Omental fat pad (tissue), 4 donors: Measurements from ENCODE around the gene TFPI2. TPM values are rescaled to one million over a fixed set of nuclear protein-coding genes. Genes with fewer than 3 reads are reported as not detected.
"Not testable (repeated sequence)": the region's sequence is repeated elsewhere in the genome, so short reads cannot be mapped to it uniquely, and the experiment has no call there.

Source experiments
- ATAC-seq: fragments of 150-250 bp; one replicate; pipeline ENCODE4 v1.9.1; 2016; ENCODE audit warnings: mild to moderate bottlenecking, moderate library complexity; ENCODE audit not compliant: low FRiP score
- DNase-seq: peaks from one replicate; pipeline ENCODE4 v3.0.0-alpha.2; 2019; ENCODE audit warnings: low spot score
- total RNA-seq, 4 donors: library from RNA; depleted of rRNA; stranded (reverse); fragments of >200 nt; gene quantifications; one replicate each; pipeline ENCODE4 v1.1.0, GENCODE V29; 2016
- TF ChIP-seq, protein P1 (sequence below), 3 donors: fragments of 450-650 bp; IDR thresholded peaks; one replicate each; pipeline ENCODE4 v1.5.1; 2016 to 2017; ENCODE audit warnings: antibody characterized with exemption in 3 of 3, mild to moderate bottlenecking in 3 of 3, moderate library complexity in 2 of 3

The TFPI2 gene
- total RNA-seq, 4 donors from 2014 or later = 16.2 to 181 (median 81.7) TPM

DNA sequence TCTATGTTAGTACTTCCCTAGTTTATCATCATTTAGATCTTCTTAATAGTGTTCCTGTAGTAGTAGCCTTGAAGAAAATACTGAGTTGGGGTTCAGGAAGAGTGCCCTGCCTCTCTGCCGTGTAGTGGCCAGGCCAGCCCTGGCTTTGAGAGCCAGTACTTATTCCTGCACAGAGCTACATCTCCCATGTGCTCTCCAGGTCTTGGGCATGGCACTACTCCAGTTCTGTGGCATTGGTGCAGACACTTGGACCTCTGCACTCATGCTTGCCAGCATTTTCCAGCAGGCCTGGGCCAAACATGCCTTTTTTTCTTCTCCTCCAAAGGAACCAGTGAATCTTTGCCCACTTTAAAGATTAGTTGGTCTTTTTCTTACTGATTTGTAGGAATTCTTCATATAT lies 36.2 kb upstream of the TFPI2 start:
- ATAC-seq = no peak
- TF ChIP-seq, protein P1, sequence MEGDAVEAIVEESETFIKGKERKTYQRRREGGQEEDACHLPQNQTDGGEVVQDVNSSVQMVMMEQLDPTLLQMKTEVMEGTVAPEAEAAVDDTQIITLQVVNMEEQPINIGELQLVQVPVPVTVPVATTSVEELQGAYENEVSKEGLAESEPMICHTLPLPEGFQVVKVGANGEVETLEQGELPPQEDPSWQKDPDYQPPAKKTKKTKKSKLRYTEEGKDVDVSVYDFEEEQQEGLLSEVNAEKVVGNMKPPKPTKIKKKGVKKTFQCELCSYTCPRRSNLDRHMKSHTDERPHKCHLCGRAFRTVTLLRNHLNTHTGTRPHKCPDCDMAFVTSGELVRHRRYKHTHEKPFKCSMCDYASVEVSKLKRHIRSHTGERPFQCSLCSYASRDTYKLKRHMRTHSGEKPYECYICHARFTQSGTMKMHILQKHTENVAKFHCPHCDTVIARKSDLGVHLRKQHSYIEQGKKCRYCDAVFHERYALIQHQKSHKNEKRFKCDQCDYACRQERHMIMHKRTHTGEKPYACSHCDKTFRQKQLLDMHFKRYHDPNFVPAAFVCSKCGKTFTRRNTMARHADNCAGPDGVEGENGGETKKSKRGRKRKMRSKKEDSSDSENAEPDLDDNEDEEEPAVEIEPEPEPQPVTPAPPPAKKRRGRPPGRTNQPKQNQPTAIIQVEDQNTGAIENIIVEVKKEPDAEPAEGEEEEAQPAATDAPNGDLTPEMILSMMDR (IDR thresholded peaks at IDR 0.05) = no peak
- DNase-seq = no peak

DNA sequence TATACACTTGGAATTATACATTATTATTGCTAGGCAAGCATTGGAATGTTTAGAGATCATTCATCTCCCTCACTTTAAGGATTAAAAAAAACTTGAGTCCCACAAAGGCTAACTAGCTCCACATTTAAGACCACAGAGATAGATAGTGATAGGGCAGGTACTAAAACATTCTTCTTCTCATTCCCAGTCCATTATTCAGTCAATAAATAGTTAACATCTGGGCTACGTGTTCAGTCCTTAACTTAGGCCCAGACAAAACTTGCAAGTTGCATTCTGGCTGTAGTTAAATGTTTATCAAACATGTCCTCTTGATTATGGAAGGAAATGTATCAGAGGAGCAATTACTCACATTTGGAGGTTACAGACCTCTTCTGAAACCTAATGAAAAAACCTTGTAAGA lies 33.4 kb upstream of the TFPI2 start:
- no peak for ATAC-seq
- TF ChIP-seq, protein P1 (IDR thresholded peaks at IDR 0.05) = no peak
- DNase-seq = no peak

DNA sequence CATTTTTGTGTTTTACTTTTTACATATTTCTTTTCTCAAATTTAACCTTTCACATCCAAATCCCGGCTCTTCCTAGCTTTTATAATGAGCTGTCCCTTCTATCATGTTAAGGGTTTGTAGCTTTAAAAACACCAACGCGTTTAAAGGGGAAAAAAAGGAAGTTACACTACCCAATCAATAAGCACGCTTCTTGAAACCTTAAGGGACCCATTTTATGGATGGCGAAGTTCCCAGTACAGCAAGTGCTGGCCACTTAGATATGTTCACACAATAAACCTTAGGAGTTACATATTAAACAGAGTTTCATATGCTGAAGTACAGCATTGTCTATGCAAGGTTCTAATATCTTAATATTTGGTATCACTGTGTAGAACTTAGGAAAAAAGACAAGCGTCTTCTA lies 32.7 kb upstream of the TFPI2 start:
- DNase-seq (no peak), ATAC-seq (no peak)
- TF ChIP-seq, protein P1 (IDR thresholded peaks at IDR 0.05) = no peak

DNA sequence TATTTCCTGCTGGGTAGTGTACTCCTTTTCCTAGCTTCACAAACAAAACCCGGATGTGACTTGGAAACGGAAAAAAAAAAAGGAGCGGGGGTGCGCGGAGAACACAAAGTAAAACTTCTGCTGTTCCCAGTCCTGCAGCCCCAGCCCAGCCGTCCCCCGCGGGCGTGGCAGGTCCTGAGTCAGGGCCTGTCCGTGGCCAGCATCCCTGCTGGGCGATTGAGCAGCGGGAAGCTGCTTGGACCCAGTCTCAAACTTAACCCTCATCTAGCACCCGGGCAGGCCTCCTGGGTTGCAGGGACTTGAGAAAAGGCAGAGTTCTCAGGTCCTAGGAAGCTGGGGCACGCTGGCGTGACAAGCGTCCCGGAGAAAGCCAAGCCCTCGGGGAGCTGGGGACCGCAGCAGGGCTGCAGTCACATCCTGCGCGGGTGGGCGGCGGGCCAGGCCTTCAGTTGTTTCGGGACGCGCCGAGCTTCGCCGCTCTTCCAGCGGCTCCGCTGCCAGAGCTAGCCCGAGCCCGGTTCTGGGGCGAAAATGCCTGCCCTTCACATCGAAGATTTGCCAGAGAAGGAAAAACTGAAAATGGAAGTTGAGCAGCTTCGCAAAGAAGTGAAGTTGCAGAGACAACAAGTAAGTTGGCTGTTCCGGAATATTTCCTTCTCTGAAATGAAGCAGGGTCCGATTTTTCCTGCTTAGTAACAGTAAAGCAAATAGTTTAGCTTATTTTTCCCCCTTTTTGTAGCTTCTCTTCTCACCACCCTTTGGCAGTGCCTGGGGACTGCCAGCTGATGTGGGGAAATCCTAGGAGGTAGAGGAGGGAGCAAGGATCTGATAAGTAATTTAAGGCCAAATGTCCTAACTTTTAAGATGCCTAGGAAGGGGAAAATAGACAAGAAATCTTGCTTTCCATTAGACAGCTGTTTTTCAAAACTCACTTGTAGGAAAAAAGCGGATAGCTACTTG lies 31.3 kb upstream of the TFPI2 start, which contains the start of gene GNG11:
Gene GNG11, plus strand, starts transcription at position 129 of the 960 bp plus-strand sequence. Its CDS starts 403 bp downstream, at position 532.
- peak; percentile 91 for ATAC-seq
- DNase-seq = peak; percentile 39
- TF ChIP-seq, protein P1 (IDR thresholded peaks at IDR 0.05) = no peak

DNA sequence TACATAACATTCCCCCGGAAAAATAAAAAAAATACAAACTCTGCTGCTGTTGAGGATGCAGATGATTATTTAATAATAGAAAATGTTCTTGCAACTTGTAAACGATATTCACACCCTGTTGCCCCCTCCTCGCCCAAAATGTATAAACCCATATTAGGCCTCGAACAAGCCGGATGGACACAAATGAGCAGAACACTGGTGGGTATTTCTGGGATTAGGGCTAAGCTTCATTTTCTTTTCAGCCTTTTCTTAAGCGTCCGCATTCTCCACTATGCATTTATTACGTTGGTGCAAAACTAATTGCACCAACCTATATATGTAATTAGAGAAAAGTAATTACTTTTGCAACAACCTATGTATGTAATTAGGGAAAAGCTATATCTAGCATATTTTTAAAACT lies 30.6 kb upstream of the TFPI2 start:
- TF ChIP-seq, protein P1 (IDR thresholded peaks at IDR 0.05) = no peak
- ATAC-seq = no peak
- DNase-seq = no peak

DNA sequence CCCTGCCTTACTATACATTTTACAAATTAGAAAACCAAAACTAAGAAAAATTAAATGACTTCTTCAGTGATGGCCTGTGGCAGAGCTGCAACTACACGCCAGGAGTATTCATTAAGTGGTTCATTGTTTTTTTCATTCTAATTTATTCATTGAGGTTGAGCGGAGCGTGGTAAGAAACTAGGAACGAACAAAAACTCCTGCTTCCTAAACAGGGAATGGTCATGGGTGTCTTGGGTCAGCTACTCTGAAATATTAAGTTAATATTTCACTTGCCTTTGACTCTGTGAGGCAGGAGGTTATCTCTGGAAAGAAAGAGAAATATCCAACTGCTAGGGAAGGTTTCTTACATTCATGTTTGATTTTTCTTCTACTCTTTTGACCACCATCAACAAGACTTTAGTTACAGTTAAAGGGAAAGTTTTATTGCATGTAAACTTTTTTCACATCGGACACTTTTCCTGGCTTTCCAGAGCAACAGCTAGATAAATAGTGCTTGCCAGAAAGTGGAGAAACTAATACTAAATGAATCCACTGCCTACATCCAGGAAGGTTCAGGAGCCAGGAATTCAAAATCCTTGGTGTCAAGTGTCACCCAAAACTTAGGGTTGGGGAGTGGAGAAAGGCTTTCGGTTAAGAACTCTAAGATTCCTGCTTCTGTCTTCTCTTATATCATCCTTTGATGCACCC lies 30.1 kb upstream of the TFPI2 start:
- TF ChIP-seq, protein P1 (IDR thresholded peaks at IDR 0.05) = no peak
- DNase-seq (no peak), ATAC-seq (no peak)

DNA sequence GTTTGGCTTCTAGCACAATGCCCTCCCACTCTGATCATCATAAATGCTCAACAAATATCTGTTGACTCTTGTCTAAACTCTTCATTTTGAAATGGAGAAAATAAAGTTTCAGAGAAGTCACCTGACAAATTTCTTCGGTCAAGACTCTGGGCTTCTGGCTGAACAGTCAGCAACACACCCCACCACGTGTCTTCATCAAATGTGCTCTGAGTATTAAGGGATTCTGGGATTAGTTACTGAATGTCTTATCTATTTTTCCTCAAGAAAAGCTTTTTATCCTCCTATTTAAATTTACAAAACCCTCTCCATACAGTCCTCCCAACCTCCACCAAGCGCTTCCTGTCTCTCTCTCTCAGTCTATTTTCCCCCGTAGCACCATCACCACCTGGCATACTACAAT lies 25.8 kb upstream of the TFPI2 start:
- ATAC-seq, DNase-seq: not testable (repeated sequence)

DNA sequence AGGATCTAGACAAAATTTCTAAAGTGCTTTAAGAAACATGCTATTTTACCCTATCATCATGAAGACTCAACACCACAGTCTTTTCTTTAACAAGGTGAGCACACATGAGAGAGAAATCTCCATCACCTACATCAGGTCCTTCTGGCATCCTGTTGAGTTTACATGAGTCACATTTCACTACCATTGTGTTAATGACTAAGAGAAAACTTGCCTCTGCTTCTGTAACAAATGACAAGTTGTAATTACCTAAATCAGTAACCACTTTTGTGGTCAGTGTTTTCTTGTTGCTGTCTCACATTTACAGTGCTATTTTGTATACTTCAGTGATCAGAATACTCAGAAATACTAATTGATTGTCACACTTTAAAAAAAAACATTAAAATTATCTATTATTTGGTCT lies 25.3 kb upstream of the TFPI2 start:
- peak; percentile 32 for ATAC-seq
- DNase-seq = not testable (repeated sequence)

DNA sequence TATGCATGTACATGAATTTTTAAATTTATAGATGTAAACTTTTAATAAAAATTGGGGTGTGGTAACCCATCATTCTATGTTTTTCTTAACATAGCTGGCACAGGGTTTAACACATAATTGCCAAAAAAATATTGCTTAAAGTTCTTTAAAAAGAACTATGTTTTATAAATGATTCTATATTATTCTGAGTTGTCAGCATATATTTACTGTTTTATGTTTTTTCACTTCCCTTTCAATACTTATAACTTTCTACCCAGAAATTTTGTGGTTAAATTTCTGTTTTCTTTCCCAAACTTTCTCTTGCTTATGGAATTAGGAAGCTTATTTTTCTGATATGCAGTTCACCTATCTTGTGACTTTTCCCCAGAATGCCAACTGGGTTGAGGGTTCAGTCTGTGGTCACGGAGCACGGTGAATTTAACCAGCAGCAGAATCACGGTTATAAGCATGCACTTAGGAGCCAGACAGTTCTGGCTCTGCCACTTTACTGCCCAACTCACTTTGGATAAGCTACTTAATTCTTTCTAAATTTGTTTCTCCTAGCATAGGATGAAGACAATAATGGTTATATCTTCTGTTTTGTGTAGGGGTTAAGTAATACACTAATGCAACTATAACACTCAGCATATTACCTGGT lies 24.8 kb upstream of the TFPI2 start:
- not testable (repeated sequence) for DNase-seq, ATAC-seq
